MV-4-11 (cell line): Measurements from ENCODE around the gene PRIMA1.
A peak's percentile ranks its signal among the peaks of the same experiment; 100 is the strongest.

Source experiments
- DNase-seq: peaks from one replicate; lab custom pipeline; 2025; lab: John Stamatoyannopoulos, UW

The PRIMA1 gene

DNA sequence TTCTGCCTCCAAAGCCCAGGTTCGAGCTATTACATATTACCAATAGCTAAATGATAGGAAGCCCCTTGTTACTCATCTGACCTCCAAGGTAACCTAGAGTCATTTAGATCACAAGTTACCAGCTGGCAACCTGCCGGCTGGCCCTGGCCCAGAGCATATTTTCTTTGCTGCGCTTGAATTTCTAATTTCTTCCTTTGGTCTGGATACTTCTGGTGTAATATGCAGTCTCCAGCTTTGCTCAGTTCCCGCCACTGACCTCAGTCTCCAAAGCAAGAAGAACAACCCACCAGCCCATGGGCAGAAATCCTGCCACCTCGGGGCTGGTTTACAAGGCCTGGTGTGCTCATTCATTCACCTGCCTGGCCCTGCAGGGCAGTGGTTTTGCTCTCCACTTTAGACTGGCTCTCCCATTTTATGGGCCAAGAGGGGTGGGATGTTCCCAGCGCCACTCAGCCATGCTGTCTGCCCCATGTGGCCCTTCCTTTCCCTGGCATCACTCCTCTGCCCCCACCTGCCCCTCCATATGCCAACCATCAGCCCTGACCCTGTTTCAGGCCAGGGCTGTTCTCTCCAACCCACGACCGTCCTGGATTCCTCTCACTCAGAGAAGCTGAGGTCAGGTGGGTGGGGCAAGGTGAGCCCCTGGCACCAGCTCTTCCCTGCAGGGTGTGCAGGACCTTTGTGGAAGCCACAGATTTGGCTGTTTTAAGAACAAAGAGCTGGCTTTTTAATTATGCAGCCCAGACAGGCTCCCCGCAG lies 76.0 kb downstream of the PRIMA1 start:
- no peak for DNase-seq

DNA sequence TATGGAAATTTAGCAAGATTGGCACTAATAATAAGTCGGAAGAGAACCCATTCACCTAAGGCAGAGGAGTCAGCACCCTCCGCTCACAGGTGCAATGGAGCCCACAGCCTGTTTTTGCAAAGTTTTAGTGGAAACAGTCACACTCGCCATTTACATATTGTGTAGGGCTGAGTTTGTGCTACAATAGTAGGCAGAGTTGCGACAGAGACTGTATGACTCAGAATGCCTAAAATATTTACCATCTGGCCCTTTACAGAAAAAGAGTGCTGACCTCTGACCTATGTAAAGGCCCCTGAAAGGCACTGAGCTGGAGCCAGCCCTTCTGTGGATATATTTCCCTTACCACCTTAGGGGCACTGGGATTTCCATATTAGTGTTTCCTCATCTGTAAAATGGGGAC lies 79.0 kb downstream of the PRIMA1 start:
- peak; percentile 85 for DNase-seq

DNA sequence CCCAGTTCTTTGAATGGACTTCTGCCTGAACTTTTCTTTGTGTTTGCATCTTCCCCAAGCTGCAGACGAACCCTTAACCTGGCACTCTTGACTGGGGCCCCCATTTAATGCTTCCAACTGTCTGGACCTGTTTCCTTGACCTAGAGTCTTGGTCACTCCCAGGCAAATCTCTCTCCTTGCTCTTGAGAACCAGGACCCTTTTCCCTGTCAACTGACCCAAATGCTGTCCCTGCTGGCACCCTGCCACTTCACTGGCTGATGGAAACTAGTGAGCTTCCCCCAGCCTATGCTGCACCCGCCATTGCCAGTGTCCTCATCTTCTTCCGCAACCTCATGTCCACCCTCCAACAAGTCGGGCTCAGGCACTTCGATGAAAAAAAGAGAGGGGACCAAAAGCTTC lies 79.5 kb downstream of the PRIMA1 start:
- DNase-seq: no peak

DNA sequence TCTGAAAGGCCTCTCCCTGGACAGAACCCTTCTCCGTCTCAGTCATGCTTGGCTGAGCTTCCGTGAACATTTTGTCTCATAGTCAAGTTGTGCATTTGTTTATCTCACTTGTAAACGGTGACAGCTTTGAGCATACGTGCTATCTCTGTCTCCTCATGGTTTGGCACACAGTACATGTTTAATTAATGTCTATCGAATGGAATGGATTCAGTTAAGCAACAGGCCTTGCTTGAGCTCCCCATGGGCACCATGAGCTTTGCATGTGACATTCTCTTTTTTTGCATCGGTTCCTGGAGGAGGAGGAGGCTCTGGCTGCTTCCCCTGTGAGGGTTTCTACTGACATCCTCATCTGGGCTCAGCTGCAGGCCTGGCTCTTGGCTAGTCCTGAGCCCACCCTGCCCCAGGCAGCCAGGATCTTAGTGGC lies 80.0 kb downstream of the PRIMA1 start:
- DNase-seq: peak; percentile 14

DNA sequence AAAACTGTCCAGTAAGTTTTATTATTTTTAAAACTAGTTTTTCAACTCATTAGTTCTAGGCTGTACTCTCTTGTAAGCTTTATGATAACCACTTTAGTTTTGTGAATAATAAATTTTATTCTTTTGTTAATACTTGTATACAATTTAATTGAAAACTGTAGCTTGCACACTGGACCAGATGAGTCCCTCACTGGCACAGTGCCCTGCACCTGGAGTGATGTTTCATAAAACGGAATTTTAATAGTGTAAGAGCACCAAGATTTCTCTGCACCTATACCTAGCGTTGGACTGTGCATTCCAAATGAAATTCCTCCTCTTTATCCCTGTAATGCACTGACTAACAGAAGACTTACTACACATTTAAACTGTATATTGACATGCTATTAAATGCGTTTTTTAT lies 80.8 kb downstream of the PRIMA1 start:
- DNase-seq: no peak

DNA sequence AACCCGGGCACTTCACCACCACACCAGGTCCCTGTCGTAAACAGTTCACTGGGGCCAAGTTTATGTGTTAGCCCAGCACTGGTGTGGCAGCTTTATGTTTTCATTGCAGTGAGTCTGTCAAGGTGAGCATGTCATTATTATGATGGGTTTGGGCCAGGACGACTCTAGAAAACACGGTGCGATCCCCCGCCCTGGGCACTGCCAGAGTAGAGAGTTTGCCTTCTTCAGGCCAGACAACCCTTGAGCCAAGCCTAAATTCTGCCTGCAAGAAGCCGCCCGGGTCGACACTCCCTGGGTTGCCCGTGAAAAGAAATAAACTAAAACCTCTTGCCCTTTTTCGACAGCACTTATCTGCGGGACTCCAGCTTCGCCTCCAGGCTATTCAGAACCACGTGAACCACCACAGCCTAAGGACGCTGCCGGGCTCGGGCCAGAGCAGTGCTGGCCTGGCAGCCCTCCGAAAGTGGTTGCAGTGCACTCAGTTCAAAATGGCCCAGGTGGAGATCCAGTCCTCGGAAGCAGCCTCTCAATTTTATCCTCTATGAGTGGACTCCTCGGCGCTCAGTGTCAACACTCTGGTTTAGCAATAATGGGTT lies 81.8 kb downstream of the PRIMA1 start:
- DNase-seq: no peak

DNA sequence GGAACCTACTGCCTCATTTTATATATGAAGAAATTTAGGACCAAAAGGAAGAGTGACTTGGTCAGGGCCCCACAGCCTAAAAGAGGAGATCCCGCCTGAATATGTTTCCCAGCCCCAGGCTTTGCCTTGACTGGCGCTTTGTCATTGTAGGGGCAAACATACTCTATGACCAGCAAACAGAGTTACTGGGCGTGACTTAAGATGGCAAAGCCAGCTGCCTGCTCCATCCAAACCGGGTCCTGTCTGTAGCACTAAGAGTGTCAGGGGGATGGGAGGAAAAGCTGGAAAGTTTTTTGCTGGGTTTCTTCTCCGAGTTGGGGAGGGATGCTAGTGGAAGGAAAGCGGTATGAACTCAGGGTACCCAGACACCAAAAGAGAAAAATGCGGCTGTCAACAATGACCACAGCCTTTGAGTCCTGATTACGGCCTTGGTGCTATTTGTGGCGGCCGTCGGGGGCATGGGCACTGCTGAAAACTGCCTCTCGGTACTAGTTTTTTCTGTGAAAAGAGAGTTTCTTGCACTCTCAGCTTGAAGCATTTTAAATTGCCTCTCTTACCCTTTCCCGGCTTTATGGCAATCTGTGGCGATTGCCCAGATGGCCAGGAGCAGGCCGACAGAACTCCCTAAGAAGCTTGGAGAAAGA lies 82.7 kb downstream of the PRIMA1 start:
- no peak for DNase-seq

DNA sequence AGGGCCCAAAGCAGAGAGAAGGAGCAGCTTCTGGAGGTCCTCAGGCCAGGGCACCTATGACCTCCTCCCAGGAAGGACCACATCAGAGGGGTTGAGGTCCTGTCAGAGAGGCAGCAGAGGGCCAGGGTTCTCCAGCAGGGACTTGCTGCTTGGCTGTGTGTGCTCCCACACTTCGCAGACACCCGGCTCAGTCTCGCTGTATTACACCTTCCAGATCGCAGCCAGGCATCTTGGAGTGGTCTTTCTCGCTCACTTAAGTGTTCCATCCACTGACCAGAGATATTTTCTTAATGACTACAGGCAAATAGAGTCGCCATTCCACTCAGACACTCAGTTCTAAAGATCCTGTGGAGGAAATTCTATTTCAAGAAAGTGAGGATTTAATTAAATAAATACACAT lies 84.3 kb downstream of the PRIMA1 start:
- no peak for DNase-seq

DNA sequence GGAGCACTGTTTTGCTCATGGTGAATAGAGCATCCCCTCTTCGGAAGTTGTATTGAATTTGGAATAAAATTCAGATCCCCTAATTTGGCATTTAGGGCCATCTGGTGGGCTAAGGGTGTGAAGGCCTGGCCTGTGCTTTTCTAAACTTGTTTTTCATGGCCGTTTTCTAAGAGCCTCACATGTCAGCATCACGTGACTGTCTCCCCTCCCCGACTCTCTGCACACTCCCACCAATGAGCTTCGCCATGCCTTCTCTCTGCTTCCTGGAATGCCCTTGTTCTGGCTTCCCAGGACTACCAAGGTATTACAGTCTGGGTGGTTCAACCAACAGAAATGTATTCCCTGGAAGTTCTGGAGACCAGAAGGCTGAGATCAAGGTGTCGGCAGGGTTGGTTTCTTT lies 85.3 kb downstream of the PRIMA1 start:
- DNase-seq: no peak

DNA sequence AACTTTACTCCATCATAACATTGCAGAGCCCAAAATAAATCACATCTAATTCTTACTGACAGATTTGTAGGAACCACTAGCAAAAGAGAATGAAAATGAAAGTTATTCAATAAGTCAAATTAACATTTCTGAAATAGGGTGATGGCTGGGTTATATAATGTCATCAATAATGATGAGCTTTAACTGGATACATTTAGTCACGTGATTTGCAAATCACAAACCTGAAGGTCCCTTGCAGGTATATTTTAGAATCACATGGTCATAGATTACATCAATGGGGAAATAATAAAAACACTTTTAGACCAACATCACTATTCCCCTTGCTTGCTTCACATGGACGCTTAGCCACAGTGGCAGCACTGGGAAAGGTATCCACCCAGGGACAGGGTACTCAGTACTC lies 86.7 kb downstream of the PRIMA1 start:
- DNase-seq: no peak

DNA sequence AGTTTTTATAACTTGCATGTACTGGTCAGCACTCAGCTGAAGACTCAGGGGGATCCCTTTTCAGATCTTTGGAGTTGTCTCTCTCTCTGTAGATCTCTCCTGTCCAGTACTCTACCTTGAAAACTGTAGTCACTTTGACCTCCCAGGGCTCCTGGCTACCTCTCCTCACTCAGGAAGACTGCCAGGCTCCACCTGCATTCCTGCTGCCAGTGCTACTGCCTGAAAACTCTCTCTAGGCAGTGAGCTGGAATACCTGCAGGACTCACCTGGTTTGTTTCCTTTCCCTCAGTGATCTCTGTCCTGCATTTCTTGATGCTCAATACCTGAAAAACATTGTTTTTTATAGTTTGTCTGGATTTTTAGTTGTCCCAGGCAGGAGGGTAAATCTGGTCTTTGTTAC lies 87.4 kb downstream of the PRIMA1 start:
- no peak for DNase-seq

DNA sequence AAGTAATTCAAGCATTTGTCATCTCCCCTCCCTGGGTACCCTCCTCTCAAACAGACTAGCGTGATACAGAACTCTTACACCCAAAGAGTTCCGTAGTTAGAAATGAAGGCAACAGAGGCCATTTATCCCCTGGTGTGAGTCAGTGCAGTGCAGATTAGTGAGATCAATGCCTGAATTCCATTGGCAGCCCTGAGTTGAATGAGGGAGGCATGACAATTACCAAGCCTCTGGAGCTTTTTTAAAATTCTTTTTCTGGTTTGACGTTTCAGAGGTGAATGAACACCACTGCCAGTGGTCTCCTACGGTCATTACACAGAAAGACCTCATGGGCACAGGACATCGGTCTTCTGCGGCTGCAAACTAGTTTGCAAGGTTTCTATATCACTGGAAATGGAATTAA lies 94.4 kb downstream of the PRIMA1 start:
- no peak for DNase-seq

DNA sequence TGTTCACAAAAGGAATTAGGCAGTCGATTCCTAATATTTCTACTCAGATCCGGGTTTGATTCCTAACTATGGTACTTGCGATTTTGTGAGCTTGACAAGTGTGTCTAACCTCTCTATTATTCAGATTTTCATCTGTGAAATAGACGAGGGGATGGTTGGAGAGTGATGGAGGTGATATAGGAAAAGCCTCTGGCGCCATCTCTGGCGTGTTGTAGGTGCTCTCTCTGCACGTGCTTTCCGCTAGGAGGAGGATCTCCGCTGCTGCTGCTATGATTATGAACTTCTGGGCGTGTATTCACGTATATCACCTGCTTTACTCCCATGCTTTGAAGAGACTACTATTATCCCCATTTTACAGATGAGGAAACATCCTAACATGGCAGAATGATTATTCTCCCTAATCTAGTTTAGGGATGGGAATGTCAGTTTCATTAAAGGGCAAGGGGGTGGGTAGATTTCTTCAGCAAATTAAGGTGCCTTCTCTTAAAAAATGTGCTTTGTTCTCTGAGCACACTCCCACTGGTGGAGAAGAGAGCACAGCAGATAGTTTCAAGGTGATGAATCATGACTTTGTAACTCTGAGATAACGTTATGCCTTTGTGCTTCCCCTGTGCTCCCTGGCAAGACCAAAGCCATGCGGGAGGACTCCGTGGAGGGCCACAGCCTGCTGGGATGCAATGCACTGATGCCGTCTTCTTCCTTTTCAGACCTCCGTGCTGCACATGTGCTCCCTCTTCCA lies 97.1 kb downstream of the PRIMA1 start:
- DNase-seq: no peak

DNA sequence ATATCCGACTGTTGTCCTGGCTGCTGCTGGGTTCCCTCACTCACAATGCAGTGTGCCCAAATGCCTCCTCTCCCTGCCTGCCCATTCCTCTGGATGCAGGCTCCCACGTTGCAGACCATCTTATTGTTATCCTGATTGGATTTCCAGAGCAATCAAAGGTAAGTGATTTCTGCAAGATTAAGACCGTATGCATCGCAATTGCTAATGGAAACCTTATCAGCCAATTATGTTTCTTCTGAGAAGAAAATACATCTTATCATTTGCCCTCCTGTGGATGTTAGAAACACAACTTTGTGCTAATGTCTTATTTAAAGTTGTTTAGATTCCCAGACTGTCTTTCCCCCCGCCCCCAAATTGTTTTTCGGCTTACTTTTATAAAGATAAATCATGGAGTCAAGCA lies 98.1 kb downstream of the PRIMA1 start:
- no peak for DNase-seq

DNA sequence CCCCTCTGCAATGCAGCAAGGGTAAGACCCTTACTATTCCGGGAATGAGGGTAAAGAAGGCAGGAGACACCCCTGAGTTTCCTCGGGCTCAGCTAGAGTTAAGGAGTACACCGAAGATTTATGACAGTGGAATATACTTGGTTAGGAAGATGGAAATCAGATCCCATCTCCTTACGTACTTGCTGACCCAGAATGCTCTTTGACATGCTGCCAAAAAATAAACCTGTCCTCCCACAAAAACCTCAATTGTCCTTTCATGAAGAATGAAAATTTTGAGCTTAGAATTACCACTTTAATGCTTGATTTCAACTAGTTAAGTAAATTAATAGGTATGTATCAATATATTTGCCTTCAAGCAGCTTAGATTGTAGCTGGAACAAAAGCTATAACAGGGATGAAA lies 99.5 kb downstream of the PRIMA1 start:
- DNase-seq: no peak

DNA sequence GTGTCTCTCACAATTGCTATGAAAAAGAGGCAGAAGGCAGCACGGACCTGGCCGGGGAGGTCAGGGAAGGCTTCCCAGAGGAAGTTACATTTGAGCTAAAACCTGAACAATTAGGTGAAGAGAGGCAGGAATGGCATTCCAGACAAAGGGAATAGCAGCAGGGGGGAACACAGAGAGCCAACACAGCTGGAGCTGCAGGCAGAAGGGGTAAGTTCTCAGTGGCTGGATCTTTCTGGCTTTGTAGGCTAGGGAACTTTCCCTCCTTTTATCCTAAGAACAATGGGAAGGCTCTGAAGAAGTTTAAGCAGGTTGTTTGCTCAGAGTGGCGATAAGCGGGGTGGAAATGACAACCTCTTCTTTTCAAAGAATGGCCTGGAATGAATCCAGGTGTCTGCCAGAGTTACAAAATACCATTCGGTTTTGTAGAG lies 100.0 kb downstream of the PRIMA1 start:
- DNase-seq: no peak

DNA sequence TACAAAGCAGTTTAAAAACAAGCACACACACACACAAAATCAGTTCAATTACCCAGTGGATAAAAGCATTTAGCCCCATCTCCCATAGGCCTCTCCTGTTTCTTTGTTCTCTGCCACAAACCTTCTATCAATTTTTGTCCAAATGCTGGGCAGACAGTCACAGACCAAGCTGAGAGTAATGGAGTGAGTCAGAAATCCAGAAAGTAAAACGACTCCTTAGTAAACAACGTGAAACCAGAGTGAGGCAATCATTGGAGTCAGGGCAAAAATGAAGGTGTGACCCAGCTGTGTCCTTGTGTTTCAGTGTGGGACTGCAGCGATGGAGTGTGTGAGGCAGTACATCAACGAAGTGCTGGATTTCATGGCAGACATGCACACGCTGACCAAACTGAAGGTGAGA lies 102.0 kb downstream of the PRIMA1 start:
- DNase-seq: no peak

DNA sequence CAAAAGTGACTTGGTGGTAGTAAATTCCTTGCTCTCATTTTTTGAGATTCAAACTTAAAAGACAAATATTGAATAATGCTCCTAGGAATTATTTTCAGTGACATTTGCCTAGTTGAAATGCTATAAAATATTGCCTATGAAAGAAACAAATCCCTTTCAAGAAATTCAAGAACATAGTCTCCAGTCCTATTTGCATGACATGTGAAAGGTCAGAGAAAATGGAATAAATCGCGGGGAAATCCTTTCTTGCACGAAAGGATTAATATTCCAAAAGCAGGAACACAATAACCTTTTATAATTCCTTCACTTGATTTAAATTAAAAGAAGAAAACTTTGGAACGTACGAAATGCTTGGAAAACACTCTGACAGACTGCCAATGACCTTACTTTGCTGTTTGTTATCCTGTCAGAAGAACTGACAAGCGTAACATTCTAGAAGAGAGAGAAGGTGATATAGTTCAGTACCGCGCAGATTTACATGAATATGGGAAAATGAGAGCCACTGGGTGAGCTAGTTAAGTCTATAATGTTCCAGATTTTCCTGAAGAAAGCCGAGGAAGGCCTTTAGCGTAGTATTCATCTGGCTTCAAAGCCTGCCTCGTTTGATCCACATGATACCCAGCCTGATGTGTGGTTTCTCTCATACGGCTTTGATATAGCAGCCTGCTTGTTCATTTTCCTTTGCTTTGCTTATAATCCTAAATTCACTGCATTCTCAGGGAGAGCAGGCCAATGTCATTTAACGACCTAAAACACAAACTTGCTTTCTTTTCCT lies 103.0 kb downstream of the PRIMA1 start:
- DNase-seq: no peak

DNA sequence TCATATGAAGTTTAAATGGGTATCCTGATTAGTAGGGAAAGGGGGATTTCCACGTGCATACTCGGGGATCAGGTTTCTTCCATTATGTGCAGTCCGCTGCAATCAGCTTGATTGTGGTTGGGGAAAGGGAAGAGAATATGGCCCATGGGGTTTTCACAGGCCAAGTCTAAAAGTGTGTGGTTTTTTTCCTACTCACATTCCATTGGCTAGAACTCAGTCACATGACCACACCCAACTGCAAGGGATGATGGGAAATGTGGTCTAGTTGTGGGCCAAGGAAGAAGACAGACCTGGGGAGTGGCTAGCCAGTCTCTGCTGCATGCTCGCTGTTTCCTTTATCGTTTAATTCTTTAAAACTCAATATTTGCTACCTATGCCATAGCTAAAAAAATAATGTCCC lies 105.1 kb downstream of the PRIMA1 start:
- DNase-seq: peak; percentile 82

DNA sequence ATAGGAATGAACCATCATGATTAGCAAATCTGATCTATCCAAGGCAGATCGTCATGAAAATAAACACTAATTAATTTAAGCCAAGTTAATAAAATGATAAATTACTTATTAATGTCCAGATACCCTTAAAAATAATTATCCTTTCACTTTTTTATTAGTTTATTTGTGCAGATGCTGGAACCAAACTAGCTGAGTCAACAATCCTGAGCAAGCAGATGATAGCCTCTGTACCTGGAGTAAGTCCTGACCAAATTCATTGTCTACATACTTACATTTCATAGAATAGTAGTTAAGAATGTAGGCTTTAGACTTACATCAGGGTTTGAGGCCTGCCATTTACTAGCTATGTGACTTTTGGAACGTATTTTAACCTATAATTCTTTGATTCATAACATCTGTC lies 105.8 kb downstream of the PRIMA1 start:
- no peak for DNase-seq

DNA sequence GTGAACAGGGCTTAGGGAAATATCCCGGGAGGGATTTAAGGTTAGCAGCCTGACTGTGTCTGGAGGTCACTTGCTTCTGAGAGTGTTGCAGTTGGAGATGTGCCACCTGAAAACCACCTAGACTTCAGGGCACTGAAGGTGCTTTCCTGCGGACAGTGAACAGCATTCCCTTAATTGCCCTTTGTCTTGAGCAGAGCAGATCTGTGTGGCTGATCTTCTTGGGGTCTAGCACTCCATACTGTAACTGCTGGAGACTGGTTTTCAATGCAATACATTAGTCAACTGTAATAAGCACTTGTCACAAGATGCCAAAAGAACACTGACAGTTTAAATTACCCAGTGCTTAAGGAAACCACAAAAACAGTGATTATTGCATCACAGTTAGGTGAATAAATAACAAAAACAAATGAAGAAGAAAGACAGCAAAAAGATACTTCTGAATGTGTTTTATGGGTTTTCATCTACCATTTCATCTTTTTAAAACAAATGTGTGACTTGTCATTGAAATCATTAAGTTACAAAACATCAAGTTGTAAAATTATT lies 111.8 kb downstream of the PRIMA1 start:
- peak; percentile 48 for DNase-seq

DNA sequence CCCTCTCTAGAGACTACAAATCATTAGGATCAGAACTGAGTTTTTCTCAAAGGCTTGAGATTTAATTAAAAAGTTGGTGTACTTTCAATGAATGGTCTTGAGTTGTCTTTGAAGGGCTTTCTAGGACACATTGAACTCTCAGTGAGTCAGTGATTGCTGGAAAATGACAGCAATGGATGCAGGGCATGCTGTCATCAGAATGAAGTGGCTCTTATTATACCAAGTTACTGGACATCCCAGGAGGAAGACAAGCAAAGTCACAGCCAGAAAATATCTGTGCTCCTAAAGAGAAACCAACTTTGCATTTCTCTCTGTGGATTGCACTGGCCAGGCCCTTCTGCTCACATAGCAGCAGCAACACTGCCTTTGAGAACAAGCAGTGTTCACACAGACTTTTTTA lies 112.6 kb downstream of the PRIMA1 start:
- no peak for DNase-seq
